ENCODE measurements around the gene CFAP119.

CFAP119 gene

GRCh38 chr16:30720086-30720485 lies 41.8 kb downstream of the CFAP119 start:
- H3F3A ChIP-seq (ENCODE audit: insufficient read depth), result peaks cover 1% of the 10 kb centered on the region; the same call in 1 of the 2 replicates
- no peaks in the 10 kb centered on the region for H3K9me2 ChIP-seq (replicated peaks; ENCODE audit: insufficient read depth, low read length)
- H4K20me1 ChIP-seq (ENCODE audit: low read depth, low read length), result no peaks in the 10 kb centered on the region
- H2AFZ ChIP-seq (ENCODE audit: low read depth, low read length, severe bottlenecking), result no peak overlapping the region
- TF ChIP-seq EZH2phosphoT487 (conservative IDR thresholded peaks at IDR 0.05; ENCODE audit: low read length) (no peak), CTCF (IDR thresholded peaks at IDR 0.05; ENCODE audit: insufficient read depth, low read length, poor library complexity, severe bottlenecking) (no peak)
- no peak overlapping the region for H3K4me3 ChIP-seq (ENCODE audit: insufficient read depth, low read length, poor library complexity, severe bottlenecking)
- peaks cover 34% of the 10 kb centered on the region for H3K36me3 ChIP-seq (ENCODE audit: low read length)
- H3K4me2 ChIP-seq (ENCODE audit: low read depth, low read length, poor library complexity, severe bottlenecking), result no peak overlapping the region
- no peak overlapping the region for H3K9ac ChIP-seq (ENCODE audit: low read length)
- H3K27ac ChIP-seq (ENCODE audit: low read depth, low read length), result no peak overlapping the region
- H3K27me3 ChIP-seq (ENCODE audit: low read length), result no peaks in the 10 kb centered on the region
- H3K9me3 ChIP-seq (ENCODE audit: insufficient read depth, low read length), result no peaks in the 10 kb centered on the region
- H3K79me2 ChIP-seq (ENCODE audit: insufficient read depth, low read length), result peaks cover 22% of the 10 kb centered on the region; the same call in 1 of the 2 replicates

GRCh38 chr16:30715750-30716445 lies 46.0 kb downstream of the CFAP119 start:
- Histone ChIP-seq H3K27me3 (ENCODE audit: low read length) (no peaks in the 10 kb centered on the region), H3K9ac (ENCODE audit: low read length) (no peak overlapping the region), H3F3A (ENCODE audit: insufficient read depth) (peaks cover 7% of the 10 kb centered on the region; the same call in 1 of the 2 replicates), H3K36me3 (ENCODE audit: low read length) (peaks cover 41% of the 10 kb centered on the region), H3K4me2 (ENCODE audit: low read depth, low read length, poor library complexity, severe bottlenecking) (no peak overlapping the region), H3K9me2 (replicated peaks; ENCODE audit: insufficient read depth, low read length) (no peaks in the 10 kb centered on the region), H2AFZ (ENCODE audit: low read depth, low read length, severe bottlenecking) (no peak overlapping the region), H4K20me1 (ENCODE audit: low read depth, low read length) (no peaks in the 10 kb centered on the region; the same call in 1 of the 2 replicates), H3K79me2 (ENCODE audit: insufficient read depth, low read length) (peaks cover 21% of the 10 kb centered on the region; the same call in 1 of the 2 replicates), H3K27ac (ENCODE audit: low read depth, low read length) (no peak overlapping the region), H3K4me3 (ENCODE audit: insufficient read depth, low read length, poor library complexity, severe bottlenecking) (no peak overlapping the region), H3K9me3 (ENCODE audit: insufficient read depth, low read length) (no peaks in the 10 kb centered on the region)
- TF ChIP-seq CTCF (IDR thresholded peaks at IDR 0.05; ENCODE audit: insufficient read depth, low read length, poor library complexity, severe bottlenecking), result no peak
- TF ChIP-seq EZH2phosphoT487 (conservative IDR thresholded peaks at IDR 0.05; ENCODE audit: low read length), result no peak

- no peaks in the 10 kb centered on the region for H3K9me3 ChIP-seq (ENCODE audit: insufficient read depth, low read length)
- peaks cover 1% of the 10 kb centered on the region; the same call in 1 of the 2 replicates for H4K20me1 ChIP-seq (ENCODE audit: low read depth, low read length)
- H3K36me3 ChIP-seq (ENCODE audit: low read length), result peaks cover 61% of the 10 kb centered on the region
- no peaks in the 10 kb centered on the region for H3K27me3 ChIP-seq (ENCODE audit: low read length)
- H3F3A ChIP-seq (ENCODE audit: insufficient read depth), result peaks cover 7% of the 10 kb centered on the region; the same call in 1 of the 2 replicates
- H3K79me2 ChIP-seq (ENCODE audit: insufficient read depth, low read length), result 0 out of 2 replicates have a peak, but pooled peaks cover 14% of the 10 kb centered on the region
- no peak overlapping the region for H3K27ac ChIP-seq (ENCODE audit: low read depth, low read length)
- H3K9me2 ChIP-seq (replicated peaks; ENCODE audit: insufficient read depth, low read length), result no peaks in the 10 kb centered on the region
- H3K4me2 ChIP-seq (ENCODE audit: low read depth, low read length, poor library complexity, severe bottlenecking), result no peak overlapping the region
- H3K4me3 ChIP-seq (ENCODE audit: insufficient read depth, low read length, poor library complexity, severe bottlenecking), result no peak overlapping the region
- no peak overlapping the region for H3K9ac ChIP-seq (ENCODE audit: low read length)
- H2AFZ ChIP-seq (ENCODE audit: low read depth, low read length, severe bottlenecking), result no peak overlapping the region
- no peak for TF ChIP-seq EZH2phosphoT487 (conservative IDR thresholded peaks at IDR 0.05; ENCODE audit: low read length)
- TF ChIP-seq CTCF (IDR thresholded peaks at IDR 0.05; ENCODE audit: insufficient read depth, low read length, poor library complexity, severe bottlenecking), result no peak
Measured at GRCh38 chr16:30711712-30712111, 50.1 kb downstream of the CFAP119 start.

Measured in SU-DHL-6 (cell line).